Astrocyte of the spinal cord (primary cell): ENCODE measurements around the gene ADAMTS6.

Experiments
- DNase-seq: peaks from one replicate; pipeline ENCODE4 v3.0.0; 2011; ENCODE audit warnings: low read depth, low spot score
- H3K4me3 ChIP-seq: 2 replicates; pipeline ENCODE4 v1.5.1; 2011; ENCODE audit warnings: low read depth, mild to moderate bottlenecking, low read length, moderate library complexity
- CTCF ChIP-seq: IDR thresholded peaks from 2 replicates; pipeline ENCODE4 v1.5.1; 2012; ENCODE audit warnings: low read depth, mild to moderate bottlenecking, low read length, inconsistent platforms
- in situ Hi-C: cut with HindIII; loops from 2 replicates; pipeline ENCODE4 v1.10.0; 2017; ENCODE audit warnings: low sequenced_read_pairs

Gene ADAMTS6

GRCh38 chr5:65320250-65320649 lies 161.5 kb downstream of the ADAMTS6 start:
- H3K4me3 ChIP-seq, result no peak overlapping the region
- in situ Hi-C loops, result no loop called here
- no peak for TF ChIP-seq CTCF
- no peak for DNase-seq

- H3K4me3 ChIP-seq, result no peak overlapping the region
- in situ Hi-C loops, result no loop called here
- DNase-seq, result no peak
- TF ChIP-seq CTCF, result no peak
Observed at GRCh38 chr5:65307931-65308330, 173.8 kb downstream of the ADAMTS6 start.

- in situ Hi-C loops, result no loop called here
- TF ChIP-seq CTCF, result no peak
- DNase-seq, result no peak
- H3K4me3 ChIP-seq, result no peak overlapping the region
Observed at GRCh38 chr5:65307088-65307487, 174.6 kb downstream of the ADAMTS6 start.

GRCh38 chr5:65305913-65306312 lies 175.8 kb downstream of the ADAMTS6 start:
- in situ Hi-C loops, result no loop called here
- TF ChIP-seq CTCF, result no peak
- no peak overlapping the region for H3K4me3 ChIP-seq
- no peak for DNase-seq

GRCh38 chr5:65299861-65300260 lies 181.9 kb downstream of the ADAMTS6 start:
- no peak overlapping the region for H3K4me3 ChIP-seq
- DNase-seq, result peak; percentile 77
- in situ Hi-C loops, result no loop called here
- no peak for TF ChIP-seq CTCF

GRCh38 chr5:65296067-65296466 lies 185.7 kb downstream of the ADAMTS6 start:
- no peak overlapping the region for H3K4me3 ChIP-seq
- in situ Hi-C loops, result no loop called here
- DNase-seq, result no peak
- TF ChIP-seq CTCF, result no peak

- DNase-seq, result no peak
- H3K4me3 ChIP-seq, result no peak overlapping the region
- in situ Hi-C loops, result no loop called here
- no peak for TF ChIP-seq CTCF
Observed at GRCh38 chr5:65292196-65292595, 189.5 kb downstream of the ADAMTS6 start.
